GM23248 (cell line): ENCODE results near the gene IGFBP3.

Source experiments
- EZH2 ChIP-seq: fragments of 200-600 bp; sonication (generic); IDR thresholded peaks from 2 replicates; pipeline ENCODE4 v1.6.1; 2018; ENCODE audit warnings: antibody characterized with exemption, mild to moderate bottlenecking; ENCODE audit not compliant: insufficient read depth, poor library complexity, severe bottlenecking
- EZH2phosphoT487 ChIP-seq: fragments of 200-600 bp; sonication (generic); IDR thresholded peaks from 2 replicates; pipeline ENCODE4 v1.6.1; 2018; ENCODE audit warnings: antibody characterized with exemption, moderate library complexity, mild to moderate bottlenecking, low read depth; ENCODE audit not compliant: insufficient read depth

- TF ChIP-seq EZH2 = no peak
- no peak for TF ChIP-seq EZH2phosphoT487
Measured at GRCh38 chr7:45885264-45885882, 35.7 kb downstream of the IGFBP3 start.
